HepG2 (cell line): Measurements from ENCODE around the gene SLC16A7. TPM values are rescaled to one million over a fixed set of nuclear protein-coding genes. Genes with fewer than 3 reads are reported as not detected.

Source experiments
- ATAC-seq: fragments of 200-7000 bp; cut with Tn5 transposase; 3 replicates; pipeline ENCODE4 v1.9.1; 2020; ENCODE audit warnings: mild to moderate bottlenecking, moderate library complexity
- BruUV-seq: library from RNA; stranded (reverse); fragments of 400-500 nt; replicated peaks from 2 replicates; lab custom pipeline; 2021; lab: Mats Ljungman, UMichigan
- CTCF ChIA-PET: fragments of 300-600 bp; formaldehyde crosslinking; extraction: SDS; loops from one replicate; lab custom pipeline; 2021; ENCODE audit warnings: low total read pairs, inconsistent platforms, low intra/inter-chr PET ratio; lab: Yijun Ruan, JAX
- POLR2A ChIA-PET: fragments of 350-600 bp; sonication (Branson Sonifier 250); formaldehyde crosslinking; loops from one replicate; lab custom pipeline; 2020; ENCODE audit warnings: antibody characterized with exemption, inconsistent platforms; lab: Yijun Ruan, JAX
- DNase-seq: peaks from one replicate; pipeline ENCODE4 v3.0.0-alpha.2; 2015; ENCODE audit warnings: low spot score
- FAIRE-seq: peaks from 3 replicates; lab custom pipeline; 2011; peaks lifted over from hg19 to GRCh38; lab: Jason Lieb, UNC
- H2AFZ ChIP-seq: one replicate; pipeline ENCODE4 v1.6.1; 2011; ENCODE audit warnings: low read length, inconsistent platforms
- H3K27ac ChIP-seq: fragments of 300-600 bp; 3 replicates; pipeline ENCODE4 v1.8.0; 2011; ENCODE audit warnings: mixed run types, mild to moderate bottlenecking, mixed read lengths, low read length, inconsistent platforms; ENCODE audit not compliant: insufficient read depth; ENCODE audit errors: extremely low read length
- H3K27me3 ChIP-seq, 2 experiments: fragments of 200-600 bp in 1 of 2; 2 replicates in 1 of 2; 3 replicates in 1 of 2; pipeline versions ENCODE4 v1.6.0 to v1.8.0; 2011; ENCODE audit warnings: low read length in 2 of 2, mild to moderate bottlenecking in 2 of 2, moderate library complexity in 2 of 2, inconsistent platforms in 1 of 2; ENCODE audit not compliant: insufficient read depth in 2 of 2, control insufficient read depth in 1 of 2
- H3K36me3 ChIP-seq, 2 experiments: fragments of 200-600 bp in 1 of 2; replicated peaks in 1 of 2; 2 replicates in 1 of 2; 3 replicates in 1 of 2; pipeline versions ENCODE4 v1.5.1 to v1.8.0; 2011; ENCODE audit warnings: low read length in 2 of 2, inconsistent platforms in 1 of 2; ENCODE audit not compliant: insufficient read depth in 2 of 2, control insufficient read depth in 1 of 2
- H3K4me1 ChIP-seq: 2 replicates; pipeline ENCODE4 v1.5.1; 2012; ENCODE audit warnings: low read length, inconsistent platforms; ENCODE audit not compliant: insufficient read depth
- H3K4me2 ChIP-seq: 2 replicates; pipeline ENCODE4 v1.6.0; 2011; ENCODE audit warnings: low read depth, low read length, inconsistent platforms
- H3K4me3 ChIP-seq, 3 experiments: fragments of 200-600 bp in 1 of 3; sonication (generic), shearing (Covaris generic) in 1 of 3; replicated peaks in 1 of 3; 2 replicates each; pipeline ENCODE4 v1.5.1; 2011 to 2016; ENCODE audit warnings: low read length in 3 of 3, inconsistent platforms in 2 of 3, low read depth in 2 of 3, mild to moderate bottlenecking in 2 of 3, control low read depth in 1 of 3, mixed read lengths in 1 of 3; ENCODE audit not compliant: insufficient read depth in 1 of 3
- H3K79me2 ChIP-seq: one replicate; pipeline ENCODE4 v1.6.1; 2011; ENCODE audit warnings: low read length, inconsistent platforms; ENCODE audit not compliant: insufficient read depth
- H3K9ac ChIP-seq: 2 replicates; pipeline ENCODE4 v1.6.0; 2011; ENCODE audit warnings: mild to moderate bottlenecking, low read depth, low read length, inconsistent platforms; ENCODE audit not compliant: insufficient read depth
- H3K9me3 ChIP-seq: 2 replicates; pipeline ENCODE4 v1.5.1; 2012; ENCODE audit warnings: mild to moderate bottlenecking, low read length
- H4K20me1 ChIP-seq: 2 replicates; pipeline ENCODE4 v1.6.0; 2011; ENCODE audit warnings: inconsistent platforms, mild to moderate bottlenecking, low read length, moderate library complexity; ENCODE audit not compliant: insufficient read depth
- EED ChIP-seq: sonication (generic); formaldehyde crosslinking; IDR thresholded peaks from 2 replicates; pipeline ENCODE4 v1.5.0; 2020; ENCODE audit warnings: mild to moderate bottlenecking, missing genetic modification reagents
- FUBP1 ChIP-seq: sonication (generic); formaldehyde crosslinking; IDR thresholded peaks from 2 replicates; pipeline ENCODE4 v1.5.1; 2020; ENCODE audit warnings: missing genetic modification reagents, mild to moderate bottlenecking, borderline replicate concordance
- KDM4B ChIP-seq: sonication (generic); formaldehyde crosslinking; IDR thresholded peaks from 2 replicates; pipeline ENCODE4 v1.4.0; 2020; ENCODE audit warnings: missing genetic modification reagents
- MBD4 ChIP-seq: IDR thresholded peaks from 2 replicates; pipeline ENCODE4 v1.6.1; 2012; ENCODE audit warnings: low read length, inconsistent platforms, borderline replicate concordance
- NR1H2 ChIP-seq: sonication (generic); formaldehyde crosslinking; IDR thresholded peaks from 2 replicates; pipeline ENCODE4 v1.8.1; 2022; ENCODE audit warnings: low read depth, missing genetic modification reagents, borderline replicate concordance
- RBFOX2 ChIP-seq: fragments of 200-400 bp; formaldehyde crosslinking; IDR thresholded peaks from 2 replicates; pipeline ENCODE4 v1.6.1; 2017; ENCODE audit warnings: low read depth, mild to moderate bottlenecking, low read length
- SP1 ChIP-seq, 2 experiments: fragments of 450-650 bp in 1 of 2; sonication (generic) in 1 of 2; formaldehyde crosslinking in 1 of 2; IDR thresholded peaks; 2 replicates each; pipeline versions ENCODE4 v1.4.0 to v1.6.1; 2016 to 2020; ENCODE audit warnings: missing genetic modification reagents in 1 of 2
- YEATS2 ChIP-seq: sonication (generic); formaldehyde crosslinking; IDR thresholded peaks from 2 replicates; pipeline ENCODE4 v1.4.0; 2020; ENCODE audit warnings: missing genetic modification reagents, borderline replicate concordance
- ZNF207 ChIP-seq: fragments of 450-650 bp; IDR thresholded peaks from 2 replicates; pipeline ENCODE4 v1.6.1; 2016; ENCODE audit warnings: antibody characterized with exemption, borderline replicate concordance
- ZNF556 ChIP-seq: sonication (generic); formaldehyde crosslinking; IDR thresholded peaks from 2 replicates; pipeline ENCODE4 v1.4.0; 2020; ENCODE audit warnings: mild to moderate bottlenecking, missing genetic modification reagents, borderline replicate concordance
- WGBS: methylation state at CpG from one replicate; pipeline ENCODE4 v1.1.6; 2017; ENCODE audit warnings: low lambda C conversion rate; 5-methylcytosine and 5-hydroxymethylcytosine counted together
- in situ Hi-C: cut with HindIII; loops from 2 replicates; pipeline ENCODE4 v1.10.0; 2017; ENCODE audit warnings: low pct_unique_long_range_greater_than_20kb; ENCODE audit not compliant: extremely low pct_ligation_motif_present
- intact Hi-C: fragments of 100-400 bp; cut with micrococcal nuclease; formaldehyde crosslinking; loops from one replicate; pipeline ENCODE4 v1.10.0; 2022; ENCODE audit not compliant: unreplicated experiment
- polyA plus RNA-seq, 8 experiments: library from polyadenylated mRNA; depleted of rRNA in 3 of 8; stranded (reverse) in 7 of 8; unstranded in 1 of 8; fragments of >200 nt; fragmentation: Illumina TruSeq in 4 of 8; extraction: Trizol in 4 of 8; gene quantifications; 2 replicates each; pipeline versions ENCODE4 v1.2.1 to v1.2.3, GENCODE V29; 2011 to 2016; ENCODE audit warnings: low read depth in 4 of 8, missing spikeins in 1 of 8, mixed read lengths in 1 of 8; ENCODE audit not compliant: insufficient read depth in 1 of 8
- total RNA-seq, 5 experiments: library from RNA; depleted of rRNA; stranded (reverse); fragments of >200 nt; fragmentation: Illumina TruSeq; extraction: Trizol; gene quantifications; 2 replicates each; pipeline ENCODE4 v1.2.3, GENCODE V29; 2016; ENCODE audit warnings: low read depth in 1 of 5
- TF ChIP-seq, protein P1 (sequence below): sonication (generic); formaldehyde crosslinking; IDR thresholded peaks from 2 replicates; pipeline ENCODE4 v1.5.0; 2020; ENCODE audit warnings: mild to moderate bottlenecking, missing genetic modification reagents, borderline replicate concordance

SLC16A7 gene
- total and polyA plus RNA-seq, 2 of the 13 experiments (the other 11 are each of a cell fraction or from before 2014, with no cell fraction given), result 1.3 to 1.6 TPM

- TF ChIP-seq FUBP1 (CRISPR knock-in tag) (no peak), KDM4B (CRISPR knock-in tag) (no peak), SP1 (IDR thresholded peaks at IDR 0.05) (no peak), SP1 (CRISPR knock-in tag; IDR thresholded peaks at IDR 0.05) (no peak), NR1H2 (CRISPR knock-in tag) (no peak), YEATS2 (CRISPR knock-in tag) (no peak), EED (no peak), ZNF207 (no peak), RBFOX2 (no peak)
Measured at GRCh38 chr12:59574406-59574805, 21.4 kb upstream of the SLC16A7 start (continued).

GRCh38 chr12:59575826-59576225 is 20.0 kb upstream of the SLC16A7 start:
- H4K20me1 ChIP-seq, result no peaks in the 10 kb centered on the region
- BruUV-seq, result no TSS peak
- ATAC-seq, result no peak
- H3K4me3 ChIP-seq, result no peak overlapping the region
- no peak for FAIRE-seq
- intact Hi-C loops (no loop called here), in situ Hi-C loops (no loop called here)
- H3K9me3 ChIP-seq, result no peaks in the 10 kb centered on the region
- H3K4me2 ChIP-seq, result no peak overlapping the region
- ChIA-PET POLR2A (no interaction called here), CTCF (no interaction called here)
- 40% methylated on average over 2 of the region's 2 CpGs for WGBS
- H3K36me3 ChIP-seq, result no peaks in the 10 kb centered on the region
- no peak for DNase-seq
- no peaks in the 10 kb centered on the region for H3K4me1 ChIP-seq
- H2AFZ ChIP-seq, result no peak overlapping the region
- H3K9ac ChIP-seq, result no peak overlapping the region
- H3K79me2 ChIP-seq, result no peaks in the 10 kb centered on the region
- no peaks in the 10 kb centered on the region for H3K27me3 ChIP-seq
- no peak overlapping the region for H3K27ac ChIP-seq
- TF ChIP-seq ZNF556 (CRISPR knock-in tag) (no peak), MBD4 (no peak)
- TF ChIP-seq, protein P1, sequence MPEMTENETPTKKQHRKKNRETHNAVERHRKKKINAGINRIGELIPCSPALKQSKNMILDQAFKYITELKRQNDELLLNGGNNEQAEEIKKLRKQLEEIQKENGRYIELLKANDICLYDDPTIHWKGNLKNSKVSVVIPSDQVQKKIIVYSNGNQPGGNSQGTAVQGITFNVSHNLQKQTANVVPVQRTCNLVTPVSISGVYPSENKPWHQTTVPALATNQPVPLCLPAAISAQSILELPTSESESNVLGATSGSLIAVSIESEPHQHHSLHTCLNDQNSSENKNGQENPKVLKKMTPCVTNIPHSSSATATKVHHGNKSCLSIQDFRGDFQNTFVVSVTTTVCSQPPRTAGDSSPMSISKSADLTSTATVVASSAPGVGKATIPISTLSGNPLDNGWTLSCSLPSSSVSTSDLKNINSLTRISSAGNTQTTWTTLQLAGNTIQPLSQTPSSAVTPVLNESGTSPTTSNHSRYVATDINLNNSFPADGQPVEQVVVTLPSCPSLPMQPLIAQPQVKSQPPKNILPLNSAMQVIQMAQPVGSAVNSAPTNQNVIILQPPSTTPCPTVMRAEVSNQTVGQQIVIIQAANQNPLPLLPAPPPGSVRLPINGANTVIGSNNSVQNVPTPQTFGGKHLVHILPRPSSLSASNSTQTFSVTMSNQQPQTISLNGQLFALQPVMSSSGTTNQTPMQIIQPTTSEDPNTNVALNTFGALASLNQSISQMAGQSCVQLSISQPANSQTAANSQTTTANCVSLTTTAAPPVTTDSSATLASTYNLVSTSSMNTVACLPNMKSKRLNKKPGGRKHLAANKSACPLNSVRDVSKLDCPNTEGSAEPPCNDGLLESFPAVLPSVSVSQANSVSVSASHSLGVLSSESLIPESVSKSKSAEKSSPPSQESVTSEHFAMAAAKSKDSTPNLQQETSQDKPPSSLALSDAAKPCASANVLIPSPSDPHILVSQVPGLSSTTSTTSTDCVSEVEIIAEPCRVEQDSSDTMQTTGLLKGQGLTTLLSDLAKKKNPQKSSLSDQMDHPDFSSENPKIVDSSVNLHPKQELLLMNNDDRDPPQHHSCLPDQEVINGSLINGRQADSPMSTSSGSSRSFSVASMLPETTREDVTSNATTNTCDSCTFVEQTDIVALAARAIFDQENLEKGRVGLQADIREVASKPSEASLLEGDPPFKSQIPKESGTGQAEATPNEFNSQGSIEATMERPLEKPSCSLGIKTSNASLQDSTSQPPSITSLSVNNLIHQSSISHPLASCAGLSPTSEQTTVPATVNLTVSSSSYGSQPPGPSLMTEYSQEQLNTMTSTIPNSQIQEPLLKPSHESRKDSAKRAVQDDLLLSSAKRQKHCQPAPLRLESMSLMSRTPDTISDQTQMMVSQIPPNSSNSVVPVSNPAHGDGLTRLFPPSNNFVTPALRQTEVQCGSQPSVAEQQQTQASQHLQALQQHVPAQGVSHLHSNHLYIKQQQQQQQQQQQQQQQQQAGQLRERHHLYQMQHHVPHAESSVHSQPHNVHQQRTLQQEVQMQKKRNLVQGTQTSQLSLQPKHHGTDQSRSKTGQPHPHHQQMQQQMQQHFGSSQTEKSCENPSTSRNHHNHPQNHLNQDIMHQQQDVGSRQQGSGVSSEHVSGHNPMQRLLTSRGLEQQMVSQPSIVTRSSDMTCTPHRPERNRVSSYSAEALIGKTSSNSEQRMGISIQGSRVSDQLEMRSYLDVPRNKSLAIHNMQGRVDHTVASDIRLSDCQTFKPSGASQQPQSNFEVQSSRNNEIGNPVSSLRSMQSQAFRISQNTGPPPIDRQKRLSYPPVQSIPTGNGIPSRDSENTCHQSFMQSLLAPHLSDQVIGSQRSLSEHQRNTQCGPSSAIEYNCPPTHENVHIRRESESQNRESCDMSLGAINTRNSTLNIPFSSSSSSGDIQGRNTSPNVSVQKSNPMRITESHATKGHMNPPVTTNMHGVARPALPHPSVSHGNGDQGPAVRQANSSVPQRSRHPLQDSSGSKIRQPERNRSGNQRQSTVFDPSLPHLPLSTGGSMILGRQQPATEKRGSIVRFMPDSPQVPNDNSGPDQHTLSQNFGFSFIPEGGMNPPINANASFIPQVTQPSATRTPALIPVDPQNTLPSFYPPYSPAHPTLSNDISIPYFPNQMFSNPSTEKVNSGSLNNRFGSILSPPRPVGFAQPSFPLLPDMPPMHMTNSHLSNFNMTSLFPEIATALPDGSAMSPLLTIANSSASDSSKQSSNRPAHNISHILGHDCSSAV (CRISPR knock-in tag), result no peak
